Right renal pelvis (tissue), 4 donors: ENCODE results near the gene LDB2. TPM values are rescaled to one million over a fixed set of nuclear protein-coding genes. Genes with fewer than 3 reads are reported as not detected.

Experiments used
- DNase-seq, 4 donors: peaks; one replicate each; pipeline ENCODE4 v3.0.0-alpha.2; 2013; ENCODE audit warnings: low read depth in 4 of 4, low spot score in 3 of 4, missing footprints in 1 of 4
- polyA plus RNA-seq, 4 donors: library from polyadenylated mRNA; unstranded; fragments of 120-200 nt; gene quantifications; one replicate each; pipeline ENCODE4 v1.2.1, GENCODE V29; 2013; ENCODE audit not compliant: insufficient read length in 4 of 4

The LDB2 gene
- polyA plus RNA-seq, 4 donors: 84.4 to 109 (median 108) TPM

GRCh38 chr4:16887887-16888286 is 10.6 kb downstream of the LDB2 start:
- no peak for DNase-seq

DNA sequence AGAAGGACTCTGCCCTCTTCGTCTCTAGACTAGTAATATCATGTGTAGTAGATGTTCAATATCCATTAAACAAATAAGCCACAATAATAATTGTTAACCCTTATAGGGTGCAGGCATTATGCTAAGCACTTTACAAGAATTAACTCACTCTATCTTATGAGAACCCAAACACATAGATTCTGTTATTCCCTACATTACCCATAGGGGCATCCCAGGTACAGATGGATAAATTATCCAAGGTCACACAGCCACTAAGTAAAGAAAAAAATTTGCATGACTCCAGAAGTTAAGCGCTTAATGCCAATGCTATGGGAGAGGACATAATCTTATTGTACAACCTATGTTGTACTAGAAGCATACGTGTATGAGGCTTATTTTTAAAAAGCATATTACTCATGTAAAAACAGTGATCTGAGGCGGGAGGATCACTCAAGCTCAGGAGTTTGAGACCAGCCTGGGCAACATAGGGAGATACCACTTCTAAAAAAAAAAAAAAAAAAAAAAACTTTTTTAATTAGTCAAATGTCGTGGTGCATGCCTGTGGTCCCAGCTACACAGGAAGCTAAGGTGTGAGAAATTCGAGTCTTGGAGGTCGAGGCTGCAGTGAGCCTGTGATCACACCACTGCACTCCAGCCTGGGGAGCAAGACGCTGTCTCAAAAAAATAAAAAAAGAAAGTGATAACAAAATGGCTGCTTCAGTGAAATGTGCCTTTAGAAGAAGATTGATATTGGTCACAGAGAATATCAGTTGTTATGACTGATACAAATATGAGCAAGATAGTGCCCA is 13.6 kb downstream of the LDB2 start:
- no peak for DNase-seq

DNA sequence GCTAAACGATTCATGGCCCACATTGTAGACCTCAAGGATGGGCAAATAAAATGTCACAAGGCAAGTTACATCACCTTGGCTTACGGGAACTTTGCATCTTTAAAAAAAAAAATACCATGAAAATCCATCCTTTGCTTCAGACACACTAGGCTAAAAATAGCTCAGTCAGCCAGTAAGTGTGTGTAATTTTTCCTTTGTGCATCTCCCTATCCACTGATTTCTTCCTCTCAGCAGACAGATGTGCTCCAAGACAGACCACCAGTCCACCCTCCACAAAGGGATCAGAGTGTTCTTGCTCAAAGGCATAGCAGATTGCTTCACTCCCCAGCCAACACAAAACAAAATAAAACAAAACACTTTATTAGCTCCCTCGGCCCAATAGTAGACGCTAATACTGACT is 14.6 kb downstream of the LDB2 start:
- no peak for DNase-seq

GRCh38 chr4:16881151-16881884 is 17.1 kb downstream of the LDB2 start:
- DNase-seq: no peak

GRCh38 chr4:16875487-16875886 is 23.0 kb downstream of the LDB2 start:
- no peak for DNase-seq

- no peak for DNase-seq
Observed at GRCh38 chr4:16869594-16870245, 28.7 kb downstream of the LDB2 start.

GRCh38 chr4:16868674-16869073 is 29.8 kb downstream of the LDB2 start:
- no peak for DNase-seq

- DNase-seq: no peak
Observed at GRCh38 chr4:16867827-16868226, 30.6 kb downstream of the LDB2 start.

DNA sequence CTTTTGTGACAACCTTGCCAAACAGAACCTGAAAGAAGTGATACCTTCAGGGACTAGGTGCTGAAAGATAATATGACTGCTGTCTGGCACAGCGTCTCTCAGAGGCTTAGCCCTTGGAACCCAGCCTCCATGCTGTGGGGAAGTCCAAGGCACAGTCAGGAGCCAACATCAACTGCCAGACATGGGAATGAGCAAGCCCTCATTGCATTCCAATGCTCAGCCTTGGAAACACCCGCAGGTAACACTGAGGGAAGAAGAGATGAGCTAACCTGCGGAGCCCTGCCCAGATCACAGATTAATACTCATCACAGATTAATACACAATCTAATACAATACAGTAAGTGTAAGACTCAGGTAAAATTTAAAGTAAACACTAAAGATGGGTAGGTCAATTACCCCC is 31.5 kb downstream of the LDB2 start:
- DNase-seq: no peak

GRCh38 chr4:16865897-16866283 is 32.6 kb downstream of the LDB2 start:
- DNase-seq: no peak

- no peak for DNase-seq
Observed at GRCh38 chr4:16865209-16865896, 33.1 kb downstream of the LDB2 start.

DNA sequence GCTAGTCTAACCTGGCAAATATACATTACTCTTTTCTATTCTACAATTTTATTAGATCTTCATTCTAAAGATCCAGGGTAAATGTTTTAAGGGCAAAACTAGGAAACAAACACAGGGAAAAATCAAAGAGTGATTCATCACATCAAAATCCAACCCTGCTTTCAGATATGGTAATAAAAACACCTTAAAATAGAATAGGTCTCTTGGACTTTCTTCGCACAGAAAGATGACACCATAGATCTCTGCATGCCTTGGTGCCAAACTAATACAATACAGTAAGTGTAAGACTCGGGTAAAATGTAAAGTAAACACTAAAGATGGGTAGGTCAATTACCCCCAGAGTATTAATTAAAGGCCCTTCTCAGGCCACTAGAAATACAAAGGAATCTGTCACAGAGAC is 34.2 kb downstream of the LDB2 start:
- no peak for DNase-seq

GRCh38 chr4:16862697-16863096 is 35.7 kb downstream of the LDB2 start:
- DNase-seq: no peak

DNA sequence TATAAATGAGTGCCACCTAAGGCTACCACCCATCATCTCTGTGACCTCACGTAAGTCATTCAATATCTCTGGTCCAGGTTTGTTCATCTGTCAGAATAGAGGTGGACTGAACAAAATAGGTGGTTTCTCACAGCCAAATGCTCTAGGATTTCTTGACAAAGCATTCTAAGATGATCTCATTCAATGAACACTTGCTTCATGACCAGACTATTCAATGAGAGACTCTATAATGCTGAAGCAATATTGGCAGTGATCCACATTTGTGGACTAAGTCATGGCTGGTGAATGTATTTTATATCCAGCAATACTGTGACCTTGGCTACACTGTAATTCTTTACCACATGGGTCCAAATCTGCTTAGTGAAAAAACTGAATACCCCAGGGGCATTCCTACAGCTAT is 37.9 kb downstream of the LDB2 start:
- DNase-seq: no peak

- no peak for DNase-seq
Observed at GRCh38 chr4:16859031-16859430, 39.4 kb downstream of the LDB2 start.

DNA sequence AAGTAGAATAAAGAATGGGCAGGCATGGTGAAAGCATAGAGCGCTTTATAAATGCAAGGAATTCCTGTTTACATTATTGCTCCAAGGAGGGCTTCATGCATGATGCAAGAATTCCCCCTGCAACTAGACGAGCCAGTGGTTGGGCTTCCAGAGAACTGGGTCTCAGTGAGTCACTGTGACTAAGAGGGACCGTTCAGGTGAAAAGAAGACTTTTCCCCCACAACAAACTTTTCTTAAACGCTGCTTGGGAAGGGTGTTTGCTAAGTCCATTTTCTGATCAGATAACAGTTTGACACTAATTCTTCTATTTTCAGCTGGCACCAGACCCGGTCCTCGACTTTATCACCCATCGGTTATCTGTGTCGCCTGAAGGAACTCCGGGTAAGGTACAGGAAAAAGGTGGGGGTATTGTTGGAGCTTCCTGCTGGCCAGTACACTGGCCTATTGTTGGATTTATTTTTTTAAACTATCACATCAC is 40.1 kb downstream of the LDB2 start:
- no peak for DNase-seq

DNA sequence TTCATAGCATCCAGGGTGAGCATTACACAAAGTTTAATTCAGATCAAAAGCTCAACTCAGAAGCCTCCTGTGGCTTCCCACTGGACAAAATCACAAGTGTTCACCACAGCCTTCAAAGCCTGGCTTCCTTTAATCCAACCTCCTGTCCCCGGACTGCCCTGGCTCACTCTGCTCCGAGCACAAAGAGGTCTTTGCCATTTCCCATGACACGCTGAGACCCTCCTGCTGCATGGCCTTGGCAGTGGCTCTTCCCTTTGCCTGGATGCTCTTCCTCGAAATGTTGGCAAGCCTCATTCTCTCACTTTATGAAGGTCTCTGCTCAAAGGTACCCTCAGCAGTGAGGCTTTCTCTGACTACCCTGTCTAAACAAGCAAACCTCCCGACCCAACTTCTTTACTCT is 41.0 kb downstream of the LDB2 start:
- no peak for DNase-seq

- no peak for DNase-seq
Observed at GRCh38 chr4:16853640-16854039, 44.8 kb downstream of the LDB2 start.

GRCh38 chr4:16852644-16853043 is 45.8 kb downstream of the LDB2 start:
- DNase-seq: no peak

DNA sequence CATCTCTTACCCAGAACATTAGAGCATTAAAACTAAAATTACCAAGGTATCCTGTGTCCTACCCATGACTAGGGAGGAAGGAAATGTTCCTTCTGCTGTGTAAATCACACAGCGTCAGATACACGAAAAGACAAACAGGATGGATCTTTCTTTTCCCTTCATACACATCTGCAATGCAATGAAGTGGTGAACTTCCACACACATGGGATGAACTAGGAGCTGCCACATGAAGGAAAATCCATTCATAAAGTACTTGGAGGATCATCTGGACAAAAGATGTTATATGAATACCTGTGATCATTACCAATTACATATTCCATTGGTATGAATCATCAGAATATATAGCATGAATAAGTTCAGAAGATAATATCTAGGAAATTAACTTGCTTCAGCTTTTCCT is 46.2 kb downstream of the LDB2 start:
- DNase-seq: no peak

GRCh38 chr4:16846540-16847117 is 51.8 kb downstream of the LDB2 start:
- no peak for DNase-seq
